Spleen (tissue), 11 donors: ENCODE data around the gene PPP1R37. TPM values are rescaled to one million over a fixed set of nuclear protein-coding genes. Genes with fewer than 3 reads are reported as not detected.

Experiments
- DNase-seq: peaks from one replicate; pipeline ENCODE4 v3.0.0-alpha.2; 2020
- H3K27ac ChIP-seq, 8 donors: fragments of 200-600 bp; sonication (generic) in 7 of 8; 1 replicate in 4 of 8; 2 replicates in 4 of 8; pipeline versions ENCODE4 v1.5.0 to v1.8.0; 2016 to 2021; ENCODE audit warnings: inconsistent platforms in 4 of 8, mild to moderate bottlenecking in 4 of 8, moderate library complexity in 1 of 8
- H3K27me3 ChIP-seq, 7 donors: fragments of 200-600 bp; sonication (generic) in 6 of 7; replicated peaks in 1 of 7; 1 replicate in 4 of 7; 2 replicates in 3 of 7; pipeline versions ENCODE4 v1.5.0 to v1.8.0; 2016 to 2021; ENCODE audit warnings: inconsistent platforms in 3 of 7, mild to moderate bottlenecking in 1 of 7
- H3K36me3 ChIP-seq, 6 donors: fragments of 200-600 bp; sonication (generic) in 5 of 6; 1 replicate in 4 of 6; 2 replicates in 2 of 6; pipeline versions ENCODE4 v1.5.0 to v1.8.0; 2016 to 2021; ENCODE audit warnings: inconsistent platforms in 2 of 6
- H3K4me1 ChIP-seq, 6 donors: fragments of 200-600 bp; sonication (generic) in 5 of 6; 1 replicate in 3 of 6; 2 replicates in 3 of 6; pipeline versions ENCODE4 v1.5.0 to v1.8.0; 2016 to 2021; ENCODE audit warnings: inconsistent platforms in 3 of 6
- H3K4me3 ChIP-seq, 8 donors: fragments of 200-600 bp; sonication (generic) in 7 of 8; 1 replicate in 4 of 8; 2 replicates in 4 of 8; pipeline versions ENCODE4 v1.5.0 to v1.8.0; 2016 to 2021; ENCODE audit warnings: inconsistent platforms in 4 of 8, mild to moderate bottlenecking in 4 of 8, moderate library complexity in 2 of 8
- H3K9me3 ChIP-seq, 8 donors: fragments of 200-600 bp; sonication (generic) in 7 of 8; 1 replicate in 4 of 8; 2 replicates in 4 of 8; pipeline versions ENCODE4 v1.5.0 to v1.8.0; 2016 to 2021; ENCODE audit warnings: inconsistent platforms in 4 of 8
- CTCF ChIP-seq, 11 experiments: fragments of 200-600 bp in 7 of 11; fragments of 450-650 bp in 4 of 11; sonication (generic) in 4 of 11; IDR thresholded peaks in 8 of 11; conservative IDR thresholded peaks in 3 of 11; 1 replicate in 7 of 11; 2 replicates in 4 of 11; pipeline versions ENCODE4 v1.4.0 to v1.8.0; 2016 to 2021; ENCODE audit warnings: antibody characterized with exemption in 11 of 11, inconsistent platforms in 4 of 11, mild to moderate bottlenecking in 1 of 11
- POLR2A ChIP-seq, 3 donors: fragments of 450-650 bp; IDR thresholded peaks; one replicate each; pipeline ENCODE4 v1.5.1; 2017; ENCODE audit warnings: antibody characterized with exemption in 3 of 3, mild to moderate bottlenecking in 1 of 3
- POLR2AphosphoS5 ChIP-seq, 3 donors: sonication (generic); formaldehyde crosslinking; IDR thresholded peaks; one replicate each; pipeline ENCODE4 v1.5.1; 2017; ENCODE audit warnings: antibody characterized with exemption in 3 of 3
- WGBS, 5 donors: extraction: QIAGEN DNeasy Blood & Tissue Kit in 3 of 5; methylation state at CpG; one replicate each; pipeline versions ENCODE4 v1.1.5 to v1.1.7; 2013 to 2018; 5-methylcytosine and 5-hydroxymethylcytosine counted together
- intact Hi-C: fragments of 100-400 bp; cut with DNase I; formaldehyde crosslinking; loops from one replicate; pipeline ENCODE4 v1.15.0; 2023; ENCODE audit warnings: low total_unique reads
- polyA plus RNA-seq, 3 donors: library from polyadenylated mRNA; stranded (reverse); fragments of 200-250 nt; gene quantifications; one replicate each; pipeline ENCODE4 v1.2.1, GENCODE V29; 2013
- total RNA-seq, 7 donors: library from RNA; depleted of rRNA in 3 of 7; stranded (reverse); fragments of >200 nt in 3 of 7; fragmentation: NEBNext Ultra II Directional in 4 of 7; extraction: Animal tissue kit (Norgen Biotek cat#: 25700) in 4 of 7; gene quantifications; one replicate each; pipeline versions ENCODE4 v1.1.0 to v1.2.1, GENCODE V29; 2016 to 2021
- donor health status: healthy with polysubstance abuse.
- donor health status: DM: no; HTN: no; CAD: no; lungs with moderate emphysema.
- donor health status: DM: no; HTN: no; CAD: no.
- donor health status: Bipolar disorder and iron deficiency.
- donor health status: healthy.
- donor health status: DM: no; HTN: no; CAD: no.
- donor health status: DM: yes; HTN: yes; CAD: no.

PPP1R37 gene
- total and polyA plus RNA-seq, 10 donors: 14.3 to 36.7 (median 20.0) TPM

DNA sequence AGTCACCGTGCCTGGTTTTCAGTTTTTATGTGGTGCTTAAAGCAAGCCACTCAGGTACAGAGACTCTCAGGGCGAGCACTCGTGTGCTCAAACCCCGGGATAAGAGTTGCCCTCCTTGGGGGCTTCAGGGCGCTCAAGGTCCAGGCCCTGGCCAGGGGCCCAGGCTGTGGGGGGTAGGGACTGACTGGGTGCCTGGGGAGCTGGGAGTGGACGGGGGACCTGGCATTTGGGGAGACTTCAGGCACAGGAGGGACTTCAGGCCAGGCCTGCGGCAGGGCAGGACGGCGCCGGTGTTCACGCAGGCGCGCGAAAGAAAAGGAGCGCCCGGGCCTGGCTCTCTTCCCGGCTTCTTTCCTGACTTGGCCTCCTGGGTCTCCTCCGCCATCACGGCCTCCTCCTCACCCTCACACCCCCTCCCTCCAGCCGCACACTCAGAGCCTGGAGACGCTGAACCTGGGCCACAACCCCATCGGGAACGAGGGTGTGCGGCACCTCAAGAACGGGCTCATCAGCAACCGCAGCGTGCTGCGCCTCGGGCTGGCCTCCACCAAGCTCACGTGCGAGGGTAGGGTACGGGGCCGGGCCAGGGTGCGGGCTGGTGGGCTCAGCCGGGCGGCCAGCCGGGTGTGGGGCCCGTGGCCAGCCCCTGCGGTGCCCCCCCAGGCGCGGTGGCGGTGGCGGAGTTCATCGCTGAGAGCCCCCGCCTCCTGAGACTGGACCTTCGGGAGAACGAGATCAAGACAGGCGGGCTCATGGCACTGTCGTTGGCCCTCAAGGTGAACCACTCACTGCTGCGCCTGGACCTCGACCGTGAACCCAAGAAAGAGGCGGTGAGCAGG is 51.7 kb downstream of the PPP1R37 start:
- DNase-seq: no peak
- WGBS, 5 donors: 95 to 97% (median 97%) methylated on average over 45 to 53 of the region's 53 CpGs
- Histone ChIP-seq H3K4me3 (no peak overlapping the region), H3K27ac (no peak overlapping the region), H3K27me3 (no peaks in the 10 kb centered on the region), H3K4me1 (no peaks in the 10 kb centered on the region), H3K9me3 (no peaks in the 10 kb centered on the region), H3K36me3 (peaks cover 0 to 94% (median 50%) of the 10 kb centered on the region in 6 donors)
- intact Hi-C loops: no loop called here
- TF ChIP-seq CTCF (IDR thresholded peaks at IDR 0.05 in 8 of 11, conservative IDR thresholded peaks at IDR 0.05 in 3 of 11) (no peak), POLR2A (IDR thresholded peaks at IDR 0.05) (no peak), POLR2AphosphoS5 (IDR thresholded peaks at IDR 0.05) (no peak)

DNA sequence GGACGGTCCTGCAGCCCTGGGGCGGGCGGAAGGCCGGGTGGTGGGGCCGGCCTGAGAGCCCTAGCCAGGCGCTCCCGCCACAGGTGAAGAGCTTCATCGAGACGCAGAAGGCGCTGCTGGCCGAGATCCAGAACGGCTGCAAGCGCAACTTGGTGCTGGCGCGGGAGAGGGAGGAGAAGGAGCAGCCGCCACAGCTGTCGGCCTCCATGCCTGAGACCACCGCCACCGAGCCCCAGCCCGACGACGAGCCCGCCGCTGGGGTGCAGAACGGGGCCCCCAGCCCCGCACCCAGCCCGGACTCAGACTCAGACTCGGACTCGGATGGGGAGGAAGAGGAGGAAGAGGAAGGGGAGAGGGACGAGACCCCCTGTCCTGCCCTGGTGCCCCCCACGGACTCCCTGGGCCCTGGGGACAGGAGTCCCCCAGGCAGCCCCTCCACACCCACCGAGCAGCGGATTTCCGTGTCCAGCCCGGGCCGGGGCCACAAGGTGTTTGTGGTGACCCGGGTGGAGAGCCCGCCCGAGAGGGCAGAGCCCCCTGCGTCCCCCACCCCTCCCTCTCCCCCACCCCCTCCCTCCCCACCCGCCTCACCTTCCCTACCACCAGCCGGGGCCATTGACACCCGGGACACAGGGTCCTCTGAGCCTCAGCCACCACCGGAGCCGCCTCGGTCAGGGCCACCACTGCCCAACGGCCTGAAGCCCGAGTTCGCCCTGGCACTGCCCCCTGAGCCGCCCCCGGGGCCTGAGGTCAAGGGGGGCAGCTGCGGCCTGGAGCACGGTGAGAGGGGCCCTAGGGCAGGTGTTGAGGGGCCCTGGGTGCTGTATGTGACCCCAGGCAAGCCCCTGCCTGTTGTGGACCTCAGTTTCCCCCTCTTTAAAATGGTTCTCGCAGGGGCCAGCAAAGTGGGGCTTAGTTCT is 52.6 kb downstream of the PPP1R37 start:
- intact Hi-C loops: no loop called here
- Histone ChIP-seq H3K27me3 (peaks cover 0 to 2% (median 0%) of the 10 kb centered on the region in 7 donors), H3K9me3 (no peaks in the 10 kb centered on the region), H3K36me3 (peaks cover 0 to 85% (median 48%) of the 10 kb centered on the region in 6 donors), H3K27ac (no peak overlapping the region), H3K4me1 (no peaks in the 10 kb centered on the region), H3K4me3 (no peak overlapping the region)
- no peak for DNase-seq
- TF ChIP-seq POLR2A (IDR thresholded peaks at IDR 0.05) (no peak), POLR2AphosphoS5 (IDR thresholded peaks at IDR 0.05) (no peak), CTCF (IDR thresholded peaks at IDR 0.05 in 8 of 11, conservative IDR thresholded peaks at IDR 0.05 in 3 of 11) (no peak)
- 93 to 98% (median 95%) methylated on average over 38 to 52 of the region's 54 CpGs for WGBS, 5 donors

DNA sequence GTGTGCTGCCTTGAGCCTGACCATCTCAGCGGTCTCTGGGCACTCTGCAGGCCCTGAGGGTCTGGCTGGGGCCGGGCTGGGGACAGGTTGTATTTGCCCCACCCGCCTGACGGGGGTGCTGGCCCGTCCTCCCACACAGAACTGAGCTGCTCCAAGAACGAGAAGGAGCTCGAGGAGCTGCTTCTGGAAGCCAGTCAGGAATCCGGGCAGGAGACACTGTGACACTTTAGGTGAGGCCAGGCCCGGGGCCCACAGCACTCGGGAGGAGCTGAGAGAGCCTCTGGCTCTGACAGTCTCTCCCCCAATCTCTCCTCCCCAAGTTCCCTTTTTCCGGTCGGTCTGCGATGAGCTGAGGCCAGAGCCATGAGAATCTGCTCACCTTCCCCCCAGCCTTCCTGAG is 53.3 kb downstream of the PPP1R37 start:
- Histone ChIP-seq H3K36me3 (peaks cover 0 to 78% (median 41%) of the 10 kb centered on the region in 6 donors), H3K27me3 (peaks cover 0 to 9% (median 2%) of the 10 kb centered on the region in 7 donors), H3K4me3 (no peak overlapping the region), H3K4me1 (no peaks in the 10 kb centered on the region), H3K27ac (no peak overlapping the region), H3K9me3 (no peaks in the 10 kb centered on the region)
- no peak for DNase-seq
- intact Hi-C loops: no loop called here
- WGBS, 5 donors: 80 to 95% (median 89%) methylated on average over 7 to 13 of the region's 13 CpGs
- TF ChIP-seq POLR2A (IDR thresholded peaks at IDR 0.05): no peak
- TF ChIP-seq POLR2AphosphoS5 (IDR thresholded peaks at IDR 0.05): no peak
- TF ChIP-seq CTCF (IDR thresholded peaks at IDR 0.05 in 8 of 11, conservative IDR thresholded peaks at IDR 0.05 in 3 of 11): no peak
